ENCODE results near the gene NOL8.

Gene NOL8

GRCh38 chr9:92257327-92257726 lies 67.8 kb downstream of the NOL8 start:
- DNase-seq: no peak

- no peak for DNase-seq
Observed at GRCh38 chr9:92254381-92255337, 70.5 kb downstream of the NOL8 start.

GRCh38 chr9:92253656-92254055 lies 71.5 kb downstream of the NOL8 start:
- no peak for DNase-seq

GRCh38 chr9:92247981-92248380 lies 77.2 kb downstream of the NOL8 start:
- DNase-seq: no peak

All from GDM1 (cell line).